GM10847 (cell line): ENCODE results near the gene EXOC5.

Experiments
- POLR2A ChIP-seq: IDR thresholded peaks from 2 replicates; pipeline ENCODE4 v1.6.1; 2011; ENCODE audit not compliant: insufficient read length; ENCODE audit errors: extremely low read depth

EXOC5 gene

DNA sequence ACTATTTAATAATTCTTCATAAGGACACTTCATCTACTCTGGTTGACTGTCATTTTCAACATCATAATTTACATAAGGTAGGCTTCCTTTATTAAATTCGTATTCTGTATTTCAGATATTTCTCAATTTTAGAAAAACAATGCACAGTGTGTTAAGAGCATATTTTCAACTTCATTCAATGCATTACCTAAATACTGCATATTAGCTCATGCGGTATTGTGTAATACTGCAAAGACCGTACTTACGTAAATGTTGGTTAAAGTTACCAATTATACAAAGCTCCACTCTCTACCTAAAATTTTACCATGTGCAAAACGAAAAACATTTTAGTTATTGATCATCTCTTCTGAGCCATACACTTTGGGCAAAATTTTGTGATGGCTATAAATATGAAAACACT, 62.8 kb downstream of the EXOC5 start:
- TF ChIP-seq POLR2A, result no peak

DNA sequence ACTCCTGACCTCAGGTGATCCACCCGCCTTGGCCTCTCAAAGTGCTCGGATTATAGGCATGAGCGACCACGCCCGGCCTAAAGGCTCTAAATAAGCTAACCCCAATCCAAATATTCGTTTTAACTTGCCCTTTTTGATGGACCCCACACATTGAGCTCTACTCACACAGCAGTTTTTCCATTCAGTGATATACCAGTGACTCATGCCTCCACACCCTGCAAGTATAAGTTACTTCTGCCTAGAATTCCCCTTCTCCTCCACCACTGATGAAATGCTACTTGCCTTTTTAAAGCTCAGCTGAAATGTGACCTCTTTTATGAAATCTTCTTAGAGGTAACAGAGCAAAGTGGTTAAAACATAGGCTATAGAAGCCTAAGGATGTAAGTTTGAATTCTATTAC, 68.8 kb downstream of the EXOC5 start:
- TF ChIP-seq POLR2A, result no peak

- TF ChIP-seq POLR2A, result no peak
These were observed 79.6 kb downstream of the EXOC5 start for GRCh38 chr14:57189070-57189469.

GRCh38 chr14:57182760-57183503, 85.8 kb downstream of the EXOC5 start:
- TF ChIP-seq POLR2A, result no peak

DNA sequence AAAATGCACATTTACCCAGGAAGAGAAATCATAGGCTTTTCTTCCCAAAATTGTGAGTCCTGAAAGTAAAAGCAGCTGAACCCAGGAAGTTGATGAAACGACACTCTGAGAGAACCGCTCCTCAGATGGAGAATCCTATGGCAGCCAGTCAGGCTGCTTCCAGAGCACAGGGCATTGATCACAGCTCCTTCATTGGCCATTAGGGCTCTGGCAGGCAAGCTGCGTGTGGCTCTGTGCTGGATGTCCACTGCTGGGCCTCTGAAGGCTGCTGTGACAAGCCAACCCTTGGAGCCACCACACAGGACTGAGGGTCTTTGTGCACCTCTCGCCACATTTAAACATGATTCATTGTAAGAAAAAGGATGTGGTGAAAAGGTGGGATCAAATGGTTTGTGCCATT, 89.4 kb downstream of the EXOC5 start:
- no peak for TF ChIP-seq POLR2A

- TF ChIP-seq POLR2A, result no peak
These were observed 94.2 kb downstream of the EXOC5 start for GRCh38 chr14:57174466-57174865.

GRCh38 chr14:57171903-57172302, 96.8 kb downstream of the EXOC5 start:
- no peak for TF ChIP-seq POLR2A

GRCh38 chr14:57171363-57171762, 97.3 kb downstream of the EXOC5 start:
- no peak for TF ChIP-seq POLR2A

DNA sequence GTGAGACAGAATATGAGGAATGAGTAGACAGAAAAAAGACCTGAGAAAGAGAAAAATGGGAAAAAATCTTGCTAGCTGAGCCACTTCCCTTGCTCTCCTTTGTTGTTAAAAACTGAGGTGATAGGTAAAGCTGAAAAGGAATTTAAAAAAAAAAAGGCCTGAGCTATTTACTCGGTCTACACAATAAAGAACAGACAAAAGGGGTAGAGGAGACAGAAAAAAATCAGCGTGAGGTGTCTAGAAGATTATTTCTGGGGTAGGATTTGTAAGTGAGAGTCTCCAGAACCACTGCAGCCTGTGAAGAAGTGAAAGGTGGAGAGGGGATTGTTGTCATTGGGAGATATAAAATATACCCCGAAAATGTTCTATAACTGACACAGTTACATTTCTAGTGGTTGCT, 98.8 kb downstream of the EXOC5 start:
- no peak for TF ChIP-seq POLR2A

DNA sequence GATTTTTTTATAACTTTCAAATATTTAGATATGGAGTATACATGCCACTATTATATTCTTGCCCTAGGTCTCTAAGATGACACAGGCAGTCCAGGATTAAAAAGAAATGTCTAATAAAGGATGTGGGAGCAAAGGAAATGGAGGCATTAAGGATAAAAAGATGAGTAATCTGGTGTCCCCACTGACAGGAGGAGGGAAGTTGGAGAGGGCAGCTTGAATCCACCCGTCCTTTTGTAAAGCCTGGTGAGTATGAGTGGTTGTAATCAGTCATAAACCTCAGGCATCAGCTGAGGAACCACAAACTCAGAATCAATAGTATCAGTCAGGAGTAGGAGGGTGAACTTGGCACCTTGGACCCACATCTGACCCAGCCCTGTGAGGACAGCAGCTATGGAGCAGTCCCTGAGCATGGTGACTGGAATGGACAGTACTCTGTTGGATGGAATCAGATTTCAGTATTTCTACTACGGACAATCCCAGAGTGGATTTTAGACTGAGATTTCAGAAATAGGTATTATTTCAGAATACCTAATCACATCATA, 100.5 kb downstream of the EXOC5 start:
- no peak for TF ChIP-seq POLR2A

GRCh38 chr14:57161583-57162234, 107.0 kb downstream of the EXOC5 start:
- no peak for TF ChIP-seq POLR2A

GRCh38 chr14:57160333-57160732, 108.4 kb downstream of the EXOC5 start:
- TF ChIP-seq POLR2A, result no peak

DNA sequence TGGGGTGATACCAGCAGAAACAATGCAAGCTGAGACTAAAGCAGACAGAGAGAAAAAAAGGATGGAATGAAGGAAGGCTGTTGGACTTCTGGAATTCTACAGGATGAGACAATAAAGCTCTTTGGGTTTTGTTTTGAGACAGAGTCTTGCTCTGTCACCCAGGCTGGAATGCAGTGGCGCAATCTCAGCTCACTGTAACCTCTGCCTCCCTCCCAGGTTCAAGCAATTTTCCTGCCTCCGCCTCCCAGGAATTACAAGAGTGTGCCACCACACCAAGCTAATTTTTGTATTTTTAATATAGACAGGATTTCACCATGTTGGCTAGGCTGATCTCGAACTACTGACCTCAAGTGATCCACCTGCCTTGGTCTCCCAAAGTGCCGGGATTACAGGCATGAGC, 115.4 kb downstream of the EXOC5 start:
- no peak for TF ChIP-seq POLR2A
